ENCODE data around the gene GPR183.

- TF ChIP-seq EZH2 (IDR thresholded peaks at IDR 0.05; ENCODE audit: borderline replicate concordance, low read length) = no peak
- TF ChIP-seq CTCF (conservative IDR thresholded peaks at IDR 0.05 in 1 of 2, IDR thresholded peaks at IDR 0.05 in 1 of 2; ENCODE audit: extremely low read depth in 1 of 2, insufficient read depth in 1 of 2, low read depth in 1 of 2, low read length in 2 of 2) = no peak
These were observed 48.9 kb downstream of the GPR183 start, which contains the start of gene GPR18 for GRCh38 chr13:99258210-99258860.

All from mammary epithelial cell (primary cell).